GM12874 (cell line): ENCODE data around the gene RNF144A.

Experiments
- TF ChIP-seq, protein P1 (sequence below): IDR thresholded peaks from 2 replicates; pipeline ENCODE4 v1.5.1; 2011; ENCODE audit warnings: low read depth, mild to moderate bottlenecking, control low read depth, low read length, moderate library complexity; ENCODE audit not compliant: insufficient read depth

RNF144A gene

DNA sequence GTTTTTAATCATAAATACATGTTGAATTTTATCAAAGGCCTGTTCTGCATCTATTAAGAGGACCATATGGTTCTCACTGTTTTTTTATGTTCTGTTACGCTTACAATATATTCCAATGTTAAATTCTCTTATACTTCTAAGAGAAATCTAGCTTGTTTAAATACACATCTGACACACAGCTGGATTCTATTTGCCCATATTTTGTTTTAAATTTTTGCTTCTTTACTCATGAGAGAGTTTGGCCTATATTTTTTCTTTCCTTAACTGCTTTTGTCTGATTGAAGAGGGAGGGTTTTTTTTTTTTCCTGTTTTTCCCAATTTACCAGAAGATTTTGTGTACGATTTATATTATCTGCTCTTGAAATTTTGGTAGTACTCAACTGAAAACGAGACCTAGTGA, 34.9 kb downstream of the RNF144A start:
- TF ChIP-seq, protein P1, sequence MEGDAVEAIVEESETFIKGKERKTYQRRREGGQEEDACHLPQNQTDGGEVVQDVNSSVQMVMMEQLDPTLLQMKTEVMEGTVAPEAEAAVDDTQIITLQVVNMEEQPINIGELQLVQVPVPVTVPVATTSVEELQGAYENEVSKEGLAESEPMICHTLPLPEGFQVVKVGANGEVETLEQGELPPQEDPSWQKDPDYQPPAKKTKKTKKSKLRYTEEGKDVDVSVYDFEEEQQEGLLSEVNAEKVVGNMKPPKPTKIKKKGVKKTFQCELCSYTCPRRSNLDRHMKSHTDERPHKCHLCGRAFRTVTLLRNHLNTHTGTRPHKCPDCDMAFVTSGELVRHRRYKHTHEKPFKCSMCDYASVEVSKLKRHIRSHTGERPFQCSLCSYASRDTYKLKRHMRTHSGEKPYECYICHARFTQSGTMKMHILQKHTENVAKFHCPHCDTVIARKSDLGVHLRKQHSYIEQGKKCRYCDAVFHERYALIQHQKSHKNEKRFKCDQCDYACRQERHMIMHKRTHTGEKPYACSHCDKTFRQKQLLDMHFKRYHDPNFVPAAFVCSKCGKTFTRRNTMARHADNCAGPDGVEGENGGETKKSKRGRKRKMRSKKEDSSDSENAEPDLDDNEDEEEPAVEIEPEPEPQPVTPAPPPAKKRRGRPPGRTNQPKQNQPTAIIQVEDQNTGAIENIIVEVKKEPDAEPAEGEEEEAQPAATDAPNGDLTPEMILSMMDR = no peak

DNA sequence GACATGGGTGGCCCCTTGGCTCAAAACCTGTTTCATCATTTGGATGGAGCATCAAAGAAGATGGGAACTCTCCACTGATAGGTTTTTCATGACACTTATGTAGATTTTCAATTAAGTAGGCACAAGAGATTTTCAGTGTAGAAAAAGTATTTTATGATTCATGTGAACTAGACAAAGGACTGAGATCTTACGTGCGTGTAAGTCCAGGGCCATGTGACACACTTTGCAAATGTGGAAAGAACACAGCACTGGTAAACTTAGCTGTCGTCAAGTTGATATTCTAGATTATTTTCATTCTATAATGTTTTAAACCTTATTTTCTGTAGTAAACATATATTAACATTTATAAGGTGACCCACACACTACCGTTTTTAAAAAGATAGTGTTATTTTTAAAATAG, 37.4 kb downstream of the RNF144A start:
- TF ChIP-seq, protein P1 = no peak

DNA sequence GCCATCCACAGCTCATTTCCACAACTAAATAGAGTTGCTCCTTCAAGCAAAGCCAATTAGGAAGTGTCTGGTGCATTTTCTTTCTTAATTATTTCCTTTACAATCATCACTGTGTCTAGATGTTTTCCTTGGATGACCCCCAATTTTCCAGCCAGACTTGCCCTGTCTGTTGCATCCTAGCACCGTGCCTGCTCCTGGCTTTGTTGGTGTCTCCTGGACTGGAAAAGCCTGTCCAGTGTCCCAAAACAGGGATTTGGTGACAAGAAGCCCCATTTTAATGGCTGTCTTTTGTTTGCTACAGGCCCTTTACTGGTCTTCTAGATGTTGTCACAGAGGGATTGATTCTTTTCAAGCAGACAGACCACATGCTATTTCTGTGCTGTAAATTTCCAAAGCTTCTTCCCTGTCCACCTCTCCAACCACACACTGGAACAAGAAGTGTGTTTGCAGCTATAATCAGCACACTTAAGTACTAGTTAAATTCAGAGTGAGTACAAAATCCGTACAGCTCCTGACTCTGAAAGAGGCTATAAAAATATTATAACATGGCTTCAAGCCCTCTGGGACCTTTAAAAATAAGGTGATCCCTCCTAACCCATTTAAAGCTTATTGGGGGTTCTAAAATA, 38.4 kb downstream of the RNF144A start:
- TF ChIP-seq, protein P1 = no peak

DNA sequence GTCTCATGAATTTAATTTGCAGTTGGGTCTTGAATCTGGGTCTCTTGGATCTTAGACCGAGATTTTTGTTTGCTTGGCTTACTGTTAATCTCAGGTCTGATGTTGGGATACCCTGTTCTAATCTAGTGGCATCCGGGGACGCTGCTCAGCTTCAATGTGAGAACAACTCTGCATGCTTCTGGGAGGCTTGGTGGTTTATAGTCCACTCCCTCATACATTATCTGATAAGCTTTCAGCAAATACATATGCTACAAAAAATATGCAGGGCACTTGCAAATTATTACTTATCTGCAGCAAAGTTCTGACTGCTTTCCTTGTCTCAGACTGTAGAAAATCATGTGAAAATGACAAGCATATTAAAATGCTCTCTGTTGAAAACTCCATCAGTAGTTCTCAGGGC, 39.4 kb downstream of the RNF144A start:
- TF ChIP-seq, protein P1 = no peak

DNA sequence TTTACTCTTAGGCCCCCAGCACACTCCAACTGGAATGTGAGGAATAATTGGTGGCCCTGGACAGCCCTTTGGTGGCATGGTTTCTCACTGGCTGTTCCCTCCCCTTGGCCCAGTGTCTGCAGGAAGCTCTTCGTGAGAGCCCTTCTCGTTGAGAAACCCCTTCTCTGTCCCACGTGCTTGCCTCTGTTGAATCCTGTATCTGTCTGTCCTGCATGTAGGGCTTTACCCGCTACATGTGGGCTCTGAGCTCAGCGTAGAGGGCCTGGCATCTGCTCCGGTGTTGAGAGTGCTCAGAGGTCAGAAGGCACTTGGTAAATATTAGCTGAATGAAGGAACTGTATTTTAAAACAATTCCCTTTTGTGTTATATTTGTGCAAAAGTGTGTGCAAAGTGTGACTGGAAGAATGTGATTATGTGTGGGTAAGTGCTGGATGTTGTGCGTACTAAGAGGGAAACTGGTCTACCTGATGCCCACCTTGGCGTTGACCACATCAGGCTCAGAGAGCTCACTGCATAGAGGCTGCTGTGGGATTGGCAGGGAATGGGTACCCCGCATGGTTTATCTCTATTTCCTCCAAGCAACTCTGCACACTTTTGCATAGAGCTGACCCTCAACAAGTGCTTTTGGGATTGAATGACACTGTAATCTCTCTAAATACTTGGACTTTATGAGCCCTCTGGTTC, 40.0 kb downstream of the RNF144A start:
- TF ChIP-seq, protein P1 = no peak

DNA sequence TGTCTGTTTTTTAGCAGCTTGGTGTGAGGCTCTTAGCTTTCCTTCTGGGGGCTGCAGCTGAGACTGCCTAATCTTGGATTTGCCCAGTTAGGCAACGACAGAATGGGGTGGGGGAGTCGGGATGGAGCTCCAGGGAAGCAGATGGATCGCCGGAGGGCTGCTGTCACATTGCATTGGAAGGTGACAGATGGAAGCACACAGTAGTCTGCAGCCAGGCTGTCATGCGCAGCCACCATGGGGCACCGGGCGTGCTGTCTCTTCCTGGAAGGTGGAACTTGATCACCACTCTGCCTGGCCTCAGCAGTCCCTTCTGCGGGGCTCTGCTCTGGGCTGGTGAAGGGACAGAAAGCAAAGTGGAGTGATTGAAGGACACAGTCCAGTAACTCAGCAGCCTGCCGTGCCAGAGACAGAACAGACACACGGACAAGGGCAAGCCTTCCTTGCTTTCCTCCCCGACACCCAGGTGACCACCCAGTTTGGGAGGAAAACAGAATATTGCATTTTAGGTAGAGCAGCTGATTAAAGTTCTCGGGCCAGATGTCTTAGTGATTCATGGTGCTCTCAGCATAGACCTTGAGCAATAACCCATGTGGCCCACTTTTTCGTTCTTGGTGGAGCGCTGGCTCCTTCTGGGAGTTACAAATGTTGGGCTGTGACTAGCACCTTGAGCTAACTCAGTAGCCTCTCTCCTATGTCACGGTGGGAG, 40.9 kb downstream of the RNF144A start:
- TF ChIP-seq, protein P1 = no peak

DNA sequence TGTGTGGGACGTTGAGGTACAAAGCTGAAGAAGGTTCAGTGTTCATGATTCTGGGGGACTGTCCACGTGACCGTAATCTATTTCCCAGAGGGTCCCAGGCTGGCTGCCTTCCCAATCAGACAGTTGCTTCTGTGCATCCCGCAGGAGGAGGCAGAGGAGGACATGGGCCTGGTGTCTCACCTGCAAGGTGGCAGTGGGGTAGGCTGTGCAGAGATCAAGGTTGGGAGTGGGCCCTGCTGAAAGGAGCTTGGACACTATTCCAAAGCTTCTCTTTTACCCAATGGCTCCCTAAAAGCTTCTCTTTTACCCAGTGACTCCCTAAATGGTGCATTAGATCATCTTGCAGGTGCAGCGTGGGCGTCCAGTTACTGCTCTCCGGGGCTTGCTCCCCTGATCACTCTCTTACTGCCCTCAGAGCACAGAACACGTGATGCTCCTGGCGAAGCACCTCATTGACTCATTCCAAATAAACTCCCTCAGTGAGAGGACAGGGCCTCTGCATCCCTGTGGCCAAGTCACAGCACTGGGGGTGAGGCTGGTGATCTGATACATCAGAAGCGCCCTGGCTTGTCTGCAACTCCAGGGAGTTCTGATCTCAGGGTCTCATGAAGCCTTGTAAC, 41.5 kb downstream of the RNF144A start:
- TF ChIP-seq, protein P1 = no peak
